Kidney (tissue), 14 donors: ENCODE data around the gene KLF18. TPM values are rescaled to one million over a fixed set of nuclear protein-coding genes. Genes with fewer than 3 reads are reported as not detected.

Experiments used
- DNase-seq, 5 donors: peaks; one replicate each; pipeline ENCODE4 v3.0.0-alpha.2; 2013 to 2020
- FAIRE-seq: peaks from 2 replicates; lab custom pipeline; 2012; peaks lifted over from hg19 to GRCh38; lab: Jason Lieb, UNC
- H3K27ac ChIP-seq, 2 donors: one replicate each; pipeline ENCODE4 v1.7.0; 2013; ENCODE audit warnings: low read depth in 2 of 2, low read length in 2 of 2, inconsistent platforms in 1 of 2
- H3K27me3 ChIP-seq: one replicate; pipeline ENCODE4 v1.7.1; 2013; ENCODE audit warnings: low read length, inconsistent platforms; ENCODE audit not compliant: control insufficient read depth, insufficient read depth
- H3K36me3 ChIP-seq, 3 donors: one replicate each; pipeline versions ENCODE4 v1.7.0 to v1.7.1; 2013; ENCODE audit warnings: low read length in 3 of 3, control low read depth in 1 of 3, inconsistent platforms in 1 of 3; ENCODE audit not compliant: insufficient read depth in 3 of 3, control insufficient read depth in 2 of 3
- H3K4me1 ChIP-seq, 3 donors: one replicate each; pipeline versions ENCODE4 v1.7.0 to v1.7.1; 2013; ENCODE audit warnings: low read length in 3 of 3, inconsistent platforms in 1 of 3, low read depth in 1 of 3; ENCODE audit not compliant: control insufficient read depth in 2 of 3, insufficient read depth in 2 of 3
- H3K4me3 ChIP-seq, 3 donors: one replicate each; pipeline versions ENCODE4 v1.7.0 to v1.8.1; 2013; ENCODE audit warnings: low read length in 3 of 3, control low read depth in 1 of 3, inconsistent platforms in 1 of 3
- H3K9ac ChIP-seq, 3 donors: one replicate each; pipeline versions ENCODE4 v1.7.0 to v1.7.1; 2013; ENCODE audit warnings: low read length in 3 of 3, control low read depth in 1 of 3, inconsistent platforms in 1 of 3
- H3K9me3 ChIP-seq, 3 donors: one replicate each; pipeline versions ENCODE4 v1.7.0 to v1.7.1; 2013; ENCODE audit warnings: low read length in 3 of 3, control low read depth in 1 of 3, inconsistent platforms in 1 of 3; ENCODE audit not compliant: control insufficient read depth in 2 of 3, insufficient read depth in 1 of 3
- CTCF ChIP-seq: IDR thresholded peaks from 3 replicates; pipeline ENCODE4 v1.5.1; 2012; ENCODE audit warnings: mild to moderate bottlenecking, moderate library complexity, borderline replicate concordance; ENCODE audit not compliant: insufficient read depth; ENCODE audit errors: extremely low read depth
- intact Hi-C: fragments of 100-400 bp; cut with DNase I; formaldehyde crosslinking; loops from one replicate; pipeline ENCODE4 v1.11.1; 2022
- polyA plus RNA-seq: library from polyadenylated mRNA; stranded (reverse); fragments of 350-450 nt; fragmentation: Illumina TruSeq; extraction: RNeasy Lipid Tissue Mini Kit (QIAGEN cat#74804); gene quantifications from one replicate; pipeline ENCODE4 v1.2.3, GENCODE V29; 2014; ENCODE audit warnings: low read depth, low replicate concordance; ENCODE audit not compliant: insufficient read depth
- total RNA-seq: library from RNA; stranded (reverse); fragmentation: NEBNext Ultra II Directional; extraction: Animal tissue kit (Norgen Biotek cat#: 25700); gene quantifications from one replicate; pipeline ENCODE4 v1.2.1, GENCODE V29; 2021
- donor health status: control.
- donor health status: control.
- donor health status: control.
- donor health status: control.
- donor health status: control.
- donor health status: DM: yes; HTN: yes; CAD: no.
- donor health status: Normal renal cell carcinoma (clear cell type).

Gene KLF18
- total and polyA plus RNA-seq, 2 donors from 2014 or later, result not detected

GRCh38 chr1:44108971-44109370 lies 32.5 kb downstream of the KLF18 start:
- no peak overlapping the region for H3K4me3 ChIP-seq
- H3K4me1 ChIP-seq, result no peaks in the 10 kb centered on the region
- no peak for FAIRE-seq
- no peak overlapping the region for H3K27ac ChIP-seq
- H3K36me3 ChIP-seq, result no peaks in the 10 kb centered on the region
- TF ChIP-seq CTCF, result no peak
- H3K27me3 ChIP-seq, result no peaks in the 10 kb centered on the region
- DNase-seq, result no peak
- no peaks in the 10 kb centered on the region for H3K9me3 ChIP-seq
- H3K9ac ChIP-seq, result no peak overlapping the region
- intact Hi-C loops, result no loop called here

- intact Hi-C loops, result no loop called here
- Histone ChIP-seq H3K27ac (no peak overlapping the region), H3K36me3 (no peaks in the 10 kb centered on the region), H3K27me3 (no peaks in the 10 kb centered on the region), H3K9ac (no peak overlapping the region), H3K9me3 (no peaks in the 10 kb centered on the region), H3K4me3 (no peak overlapping the region), H3K4me1 (peaks cover 0 to 2% (median 0%) of the 10 kb centered on the region in 3 donors)
- FAIRE-seq, result no peak
- DNase-seq, result no peak
- no peak for TF ChIP-seq CTCF
Observed at GRCh38 chr1:44108241-44108640, 33.2 kb downstream of the KLF18 start.

- FAIRE-seq, result no peak
- Histone ChIP-seq H3K9me3 (no peaks in the 10 kb centered on the region), H3K4me1 (peaks cover 0 to 2% (median 0%) of the 10 kb centered on the region in 3 donors), H3K9ac (no peak overlapping the region), H3K27ac (no peak overlapping the region), H3K36me3 (no peaks in the 10 kb centered on the region), H3K27me3 (no peaks in the 10 kb centered on the region), H3K4me3 (no peak overlapping the region)
- intact Hi-C loops, result no loop called here
- TF ChIP-seq CTCF, result no peak
- no peak for DNase-seq
Observed at GRCh38 chr1:44105810-44106209, 35.6 kb downstream of the KLF18 start.
